GM12878 (cell line): Measurements from ENCODE around the gene MED13L. TPM values are rescaled to one million over a fixed set of nuclear protein-coding genes. Genes with fewer than 3 reads are reported as not detected.

Source experiments
- ATAC-seq: fragments of 200-7000 bp; cut with Tn5 transposase; 3 replicates; pipeline ENCODE4 v1.9.1; 2020; ENCODE audit warnings: mild to moderate bottlenecking, moderate library complexity
- BruUV-seq: library from RNA; stranded (reverse); fragments of 400-500 nt; replicated peaks from 2 replicates; lab custom pipeline; 2021; lab: Mats Ljungman, UMichigan
- CTCF ChIA-PET: fragments of 300-600 bp; sonication (Branson Sonifier 250); formaldehyde crosslinking; extraction: SDS; loops from one replicate; lab custom pipeline; 2021; ENCODE audit warnings: inconsistent platforms; lab: Yijun Ruan, JAX
- POLR2A ChIA-PET: fragments of 350-600 bp; formaldehyde crosslinking; extraction: SDS; loops from one replicate; lab custom pipeline; 2021; ENCODE audit warnings: inconsistent platforms; lab: Charles Lee
- RAD21 ChIA-PET: fragments of 300-600 bp; sonication (Branson Sonifier 250); formaldehyde crosslinking; loops from one replicate; lab custom pipeline; 2023; ENCODE audit warnings: antibody characterized with exemption; ENCODE audit not compliant: unreplicated experiment; lab: Charles Lee
- SMC1A ChIA-PET: fragments of 300-600 bp; sonication (Branson Sonifier 250); formaldehyde crosslinking; loops from one replicate; lab custom pipeline; 2023; ENCODE audit not compliant: unreplicated experiment, uncharacterized antibody; lab: Charles Lee
- DNase-seq: peaks from one replicate; pipeline ENCODE4 v3.0.0-alpha.2; 2011; ENCODE audit warnings: low read depth, low spot score
- FAIRE-seq: peaks from 3 replicates; lab custom pipeline; 2011; peaks lifted over from hg19 to GRCh38; lab: Jason Lieb, UNC
- H2AFZ ChIP-seq: 2 replicates; pipeline ENCODE4 v1.6.0; 2011; ENCODE audit warnings: low read depth, low read length, control low read depth; ENCODE audit not compliant: control insufficient read depth
- H3K27ac ChIP-seq: 2 replicates; pipeline ENCODE4 v1.5.1; 2011; ENCODE audit warnings: control low read depth; ENCODE audit not compliant: control insufficient read depth, insufficient read depth
- H3K27me3 ChIP-seq, 2 experiments: replicated peaks in 1 of 2; 2 replicates each; pipeline versions ENCODE4 v1.6.0 to v1.6.1; 2011; ENCODE audit warnings: low read length in 1 of 2; ENCODE audit not compliant: control insufficient read depth in 2 of 2, insufficient read depth in 2 of 2
- H3K36me3 ChIP-seq, 2 experiments: 2 replicates each; pipeline ENCODE4 v1.5.1; 2011; ENCODE audit warnings: low read length in 1 of 2; ENCODE audit not compliant: control insufficient read depth in 2 of 2, insufficient read depth in 2 of 2
- H3K4me1 ChIP-seq: 2 replicates; pipeline ENCODE4 v1.6.1; 2011; ENCODE audit warnings: mild to moderate bottlenecking, low read length, moderate library complexity, mixed read lengths; ENCODE audit not compliant: control insufficient read depth, insufficient read depth
- H3K4me2 ChIP-seq: 2 replicates; pipeline ENCODE4 v1.6.0; 2011; ENCODE audit warnings: control low read depth; ENCODE audit not compliant: control insufficient read depth, insufficient read depth
- H3K4me3 ChIP-seq: fragments of 200-600 bp; sonication (generic); 2 replicates; pipeline ENCODE4 v1.5.1; 2016
- H3K79me2 ChIP-seq: 2 replicates; pipeline ENCODE4 v1.6.0; 2011; ENCODE audit warnings: low read length; ENCODE audit not compliant: control insufficient read depth, insufficient read depth
- H3K9ac ChIP-seq: 2 replicates; pipeline ENCODE4 v1.8.0; 2011; ENCODE audit warnings: low read length, control low read depth, mixed read lengths; ENCODE audit not compliant: control insufficient read depth, insufficient read depth
- H3K9me3 ChIP-seq: replicated peaks from 3 replicates; pipeline ENCODE4 v1.5.1; 2011; ENCODE audit warnings: mild to moderate bottlenecking, low read length; ENCODE audit not compliant: control insufficient read depth, insufficient read depth
- H4K20me1 ChIP-seq: 2 replicates; pipeline ENCODE4 v1.6.0; 2011; ENCODE audit not compliant: control insufficient read depth, insufficient read depth
- BACH1 ChIP-seq: fragments of 450-650 bp; IDR thresholded peaks from 2 replicates; pipeline ENCODE4 v1.6.1; 2017; ENCODE audit warnings: mild to moderate bottlenecking, borderline replicate concordance
- CHD2 ChIP-seq: IDR thresholded peaks from 2 replicates; pipeline ENCODE4 v1.6.1; 2011; ENCODE audit warnings: low read depth, low read length, improper control_type of control experiment, borderline replicate concordance
- EP300 ChIP-seq, 2 experiments: fragments of 150-350 bp in 1 of 2; IDR thresholded peaks; 2 replicates each; pipeline ENCODE4 v1.6.1; 2011 to 2012; ENCODE audit warnings: low read depth in 2 of 2, low read length in 2 of 2, borderline replicate concordance in 1 of 2, improper control_type of control experiment in 1 of 2, inconsistent platforms in 1 of 2; ENCODE audit not compliant: control insufficient read depth in 1 of 2
- GABPA ChIP-seq: IDR thresholded peaks from 2 replicates; pipeline ENCODE4 v1.6.1; 2014; ENCODE audit warnings: antibody characterized with exemption, low read depth, mild to moderate bottlenecking, inconsistent platforms
- NBN ChIP-seq: fragments of 450-650 bp; IDR thresholded peaks from 2 replicates; pipeline ENCODE4 v1.6.1; 2016
- NFYA ChIP-seq: IDR thresholded peaks from 2 replicates; pipeline ENCODE4 v1.6.1; 2011; ENCODE audit warnings: low read depth, mild to moderate bottlenecking, low read length, improper control_type of control experiment, borderline replicate concordance
- SRF ChIP-seq, 2 experiments: IDR thresholded peaks; 2 replicates each; pipeline ENCODE4 v1.6.1; 2011; ENCODE audit warnings: low read depth in 2 of 2, low read length in 2 of 2, mild to moderate bottlenecking in 1 of 2, moderate library complexity in 1 of 2
- SUZ12 ChIP-seq: fragments of 200-600 bp; sonication (generic); IDR thresholded peaks from one replicate; pipeline ENCODE4 v1.6.1; 2018; ENCODE audit warnings: antibody characterized with exemption, mild to moderate bottlenecking; ENCODE audit not compliant: unreplicated experiment
- TARDBP ChIP-seq: IDR thresholded peaks from 2 replicates; pipeline ENCODE4 v1.6.1; 2016; ENCODE audit warnings: borderline replicate concordance
- TBL1XR1 ChIP-seq: IDR thresholded peaks from 2 replicates; pipeline ENCODE4 v1.6.1; 2012; ENCODE audit warnings: low read depth, low read length, improper control_type of control experiment
- WGBS: methylation state at CpG from one replicate; pipeline ENCODE4 v1.1.6; 2016; ENCODE audit warnings: low lambda C conversion rate; ENCODE audit not compliant: insufficient replicate concordance, insufficient coverage; ENCODE audit errors: missing lambda C conversion rate; 5-methylcytosine and 5-hydroxymethylcytosine counted together
- in situ Hi-C: fragments of 300-500 bp; cut with MboI; formaldehyde crosslinking; loops from 9 replicates; pipeline ENCODE4 v1.14.3; 2018; ENCODE audit warnings: mixed read lengths
- intact Hi-C: fragments of 100-400 bp; cut with micrococcal nuclease; formaldehyde crosslinking; loops from one replicate; pipeline ENCODE4 v1.14.2; 2022; ENCODE audit not compliant: unreplicated experiment
- polyA plus RNA-seq, 11 experiments: library from polyadenylated mRNA; depleted of rRNA in 4 of 11; unstranded in 6 of 11; stranded (reverse) in 5 of 11; fragments of >200 nt; fragmentation: Nextera tagmentation in 4 of 11; fragmentation: Illumina TruSeq in 1 of 11; extraction: Ambion mirVana in 4 of 11; extraction: Trizol in 1 of 11; gene quantifications; 1 replicate in 1 of 11; 2 replicates in 10 of 11; pipeline versions ENCODE4 v1.2.1 to v1.2.3, GENCODE V29; 2011 to 2016; ENCODE audit warnings: inconsistent platforms in 2 of 11, missing spikeins in 2 of 11, low read depth in 1 of 11
- total RNA-seq, 4 experiments: library from RNA; depleted of rRNA in 3 of 4; stranded (reverse); fragments of >200 nt in 3 of 4; fragmentation: Illumina TruSeq in 1 of 4; extraction: Trizol in 1 of 4; gene quantifications; 2 replicates each; pipeline versions ENCODE4 v1.2.1 to v1.2.3, GENCODE V29; 2013 to 2021
- TF ChIP-seq, protein P1 (sequence below): IDR thresholded peaks from 2 replicates; pipeline ENCODE4 v1.6.1; 2012; ENCODE audit warnings: low read depth, low read length, improper control_type of control experiment
- TF ChIP-seq, protein P2 (sequence below): IDR thresholded peaks from 2 replicates; pipeline ENCODE4 v1.6.1; 2011; ENCODE audit warnings: low read depth, mild to moderate bottlenecking, low read length, moderate library complexity, borderline replicate concordance; ENCODE audit errors: extremely low read depth
- TF ChIP-seq, protein P3 (sequence below): fragments of 450-650 bp; IDR thresholded peaks from 2 replicates; pipeline ENCODE4 v1.6.1; 2017; ENCODE audit warnings: mild to moderate bottlenecking, low read depth, inconsistent platforms; ENCODE audit not compliant: poor library complexity, severe bottlenecking
- TF ChIP-seq, protein P4 (sequence below): IDR thresholded peaks from 2 replicates; pipeline ENCODE4 v1.6.1; 2011; ENCODE audit warnings: borderline replicate concordance, low read depth, mild to moderate bottlenecking, moderate library complexity, low read length; ENCODE audit not compliant: insufficient read depth, poor library complexity, severe bottlenecking

MED13L gene
- total and polyA plus RNA-seq, 10 of the 15 experiments (the other 5 are each of a cell fraction or from before 2014, with no cell fraction given) = 3.7 to 30.1 (median 9.1) TPM

DNA sequence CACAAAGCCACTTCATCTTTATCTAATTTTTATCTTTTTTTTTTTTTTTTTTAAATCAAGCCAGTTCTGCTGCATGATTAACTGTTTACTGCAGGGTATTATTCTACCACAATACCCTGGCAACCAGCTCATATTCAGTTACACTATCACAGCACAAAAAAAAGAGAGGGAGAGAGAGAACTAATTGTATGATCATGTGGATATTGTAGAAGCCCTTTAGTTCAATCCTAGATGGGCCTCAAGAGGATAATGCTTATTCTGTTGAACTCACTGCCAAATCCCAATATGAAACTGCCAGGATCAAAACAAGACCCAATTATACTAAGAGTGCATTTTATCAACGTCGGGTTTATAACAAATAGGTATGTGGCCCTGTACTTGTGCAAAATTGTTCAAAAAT lies 51.5 kb downstream of the MED13L start (continued):
- TF ChIP-seq EP300 (IDR thresholded peaks at IDR 0.05; ENCODE audit: borderline replicate concordance in 1 of 2, control insufficient read depth in 1 of 2, low read depth in 2 of 2, low read length in 2 of 2) = no peak
- TF ChIP-seq CHD2 = no peak
- no peak for TF ChIP-seq TARDBP
- no peak for TF ChIP-seq NBN

DNA sequence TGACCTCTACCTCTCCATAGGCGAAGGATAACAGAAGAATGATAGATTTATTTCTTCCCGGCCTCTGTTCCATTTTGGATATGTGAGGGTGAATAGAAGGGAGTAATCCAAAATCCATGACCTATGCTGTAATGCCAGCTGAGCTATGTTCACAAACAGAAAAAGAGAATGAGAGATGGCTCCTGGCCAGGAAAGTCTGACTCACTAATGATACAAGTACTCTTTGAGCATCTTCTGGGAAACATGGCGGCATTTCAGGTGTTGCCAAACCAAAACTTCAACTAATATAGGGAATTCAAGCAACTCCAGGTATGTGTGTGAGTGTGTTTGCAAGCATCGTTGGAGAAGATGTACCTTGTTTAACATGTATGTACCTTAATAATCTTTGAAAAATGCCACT lies 55.1 kb downstream of the MED13L start:
- BruUV-seq = no TSS peak
- FAIRE-seq = no peak

More for the DNA sequence above, 55.1 kb downstream of the MED13L start:
- POLR2A ChIA-PET = no interaction called here
- Histone ChIP-seq H3K36me3 (no peaks in the 10 kb centered on the region), H3K27ac (no peak overlapping the region), H3K9ac (no peak overlapping the region), H3K9me3 (no peaks in the 10 kb centered on the region), H4K20me1 (no peaks in the 10 kb centered on the region), H2AFZ (no peak overlapping the region), H3K27me3 (no peaks in the 10 kb centered on the region), H3K4me3 (no peak overlapping the region), H3K79me2 (no peaks in the 10 kb centered on the region), H3K4me2 (no peak overlapping the region), H3K4me1 (no peaks in the 10 kb centered on the region)
- intact Hi-C loops (no loop called here), in situ Hi-C loops (no loop called here)
- RAD21 ChIA-PET = no interaction called here
- SMC1A ChIA-PET = interaction anchor here (1.0 kb wide), 1 partner anchor 13 kb away, joined by 3 read pairs; no protein-coding TSS in a partner anchor
- TF ChIP-seq, protein P1, sequence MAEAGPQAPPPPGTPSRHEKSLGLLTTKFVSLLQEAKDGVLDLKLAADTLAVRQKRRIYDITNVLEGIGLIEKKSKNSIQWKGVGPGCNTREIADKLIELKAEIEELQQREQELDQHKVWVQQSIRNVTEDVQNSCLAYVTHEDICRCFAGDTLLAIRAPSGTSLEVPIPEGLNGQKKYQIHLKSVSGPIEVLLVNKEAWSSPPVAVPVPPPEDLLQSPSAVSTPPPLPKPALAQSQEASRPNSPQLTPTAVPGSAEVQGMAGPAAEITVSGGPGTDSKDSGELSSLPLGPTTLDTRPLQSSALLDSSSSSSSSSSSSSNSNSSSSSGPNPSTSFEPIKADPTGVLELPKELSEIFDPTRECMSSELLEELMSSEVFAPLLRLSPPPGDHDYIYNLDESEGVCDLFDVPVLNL = no peak
- TF ChIP-seq GABPA (no peak), NFYA (no peak), SRF (IDR thresholded peaks at IDR 0.05; ENCODE audit: low read depth in 2 of 2, low read length in 2 of 2) (no peak), BACH1 (no peak), SUZ12 (no peak), TBL1XR1 (no peak)
- TF ChIP-seq, protein P2, sequence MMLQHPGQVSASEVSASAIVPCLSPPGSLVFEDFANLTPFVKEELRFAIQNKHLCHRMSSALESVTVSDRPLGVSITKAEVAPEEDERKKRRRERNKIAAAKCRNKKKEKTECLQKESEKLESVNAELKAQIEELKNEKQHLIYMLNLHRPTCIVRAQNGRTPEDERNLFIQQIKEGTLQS = no peak
- TF ChIP-seq, protein P3, sequence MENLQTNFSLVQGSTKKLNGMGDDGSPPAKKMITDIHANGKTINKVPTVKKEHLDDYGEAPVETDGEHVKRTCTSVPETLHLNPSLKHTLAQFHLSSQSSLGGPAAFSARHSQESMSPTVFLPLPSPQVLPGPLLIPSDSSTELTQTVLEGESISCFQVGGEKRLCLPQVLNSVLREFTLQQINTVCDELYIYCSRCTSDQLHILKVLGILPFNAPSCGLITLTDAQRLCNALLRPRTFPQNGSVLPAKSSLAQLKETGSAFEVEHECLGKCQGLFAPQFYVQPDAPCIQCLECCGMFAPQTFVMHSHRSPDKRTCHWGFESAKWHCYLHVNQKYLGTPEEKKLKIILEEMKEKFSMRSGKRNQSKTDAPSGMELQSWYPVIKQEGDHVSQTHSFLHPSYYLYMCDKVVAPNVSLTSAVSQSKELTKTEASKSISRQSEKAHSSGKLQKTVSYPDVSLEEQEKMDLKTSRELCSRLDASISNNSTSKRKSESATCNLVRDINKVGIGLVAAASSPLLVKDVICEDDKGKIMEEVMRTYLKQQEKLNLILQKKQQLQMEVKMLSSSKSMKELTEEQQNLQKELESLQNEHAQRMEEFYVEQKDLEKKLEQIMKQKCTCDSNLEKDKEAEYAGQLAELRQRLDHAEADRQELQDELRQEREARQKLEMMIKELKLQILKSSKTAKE = no peak
- TF ChIP-seq, protein P4, sequence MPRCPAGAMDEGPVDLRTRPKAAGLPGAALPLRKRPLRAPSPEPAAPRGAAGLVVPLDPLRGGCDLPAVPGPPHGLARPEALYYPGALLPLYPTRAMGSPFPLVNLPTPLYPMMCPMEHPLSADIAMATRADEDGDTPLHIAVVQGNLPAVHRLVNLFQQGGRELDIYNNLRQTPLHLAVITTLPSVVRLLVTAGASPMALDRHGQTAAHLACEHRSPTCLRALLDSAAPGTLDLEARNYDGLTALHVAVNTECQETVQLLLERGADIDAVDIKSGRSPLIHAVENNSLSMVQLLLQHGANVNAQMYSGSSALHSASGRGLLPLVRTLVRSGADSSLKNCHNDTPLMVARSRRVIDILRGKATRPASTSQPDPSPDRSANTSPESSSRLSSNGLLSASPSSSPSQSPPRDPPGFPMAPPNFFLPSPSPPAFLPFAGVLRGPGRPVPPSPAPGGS = no peak
- DNase-seq = no peak
- no peak for ATAC-seq
- CTCF ChIA-PET = no interaction called here
- 66% methylated on average over 4 of the region's 4 CpGs for WGBS
